Fibroblast of lung (primary cell): ENCODE results near the gene KYAT1.

Experiments used
- EZH2 ChIP-seq: IDR thresholded peaks from 2 replicates; pipeline ENCODE4 v1.5.1; 2012; ENCODE audit warnings: low read length, control low read depth, mild to moderate bottlenecking; ENCODE audit errors: missing control alignments
- TF ChIP-seq, protein P1 (sequence below), 2 donors: IDR thresholded peaks in 1 of 2; conservative IDR thresholded peaks in 1 of 2; 1 replicate in 1 of 2; 2 replicates in 1 of 2; pipeline ENCODE4 v1.5.1; 2011 to 2012; ENCODE audit warnings: low read length in 2 of 2, control low read depth in 1 of 2, inconsistent platforms in 1 of 2, low read depth in 1 of 2, mild to moderate bottlenecking in 1 of 2

- TF ChIP-seq, protein P1, sequence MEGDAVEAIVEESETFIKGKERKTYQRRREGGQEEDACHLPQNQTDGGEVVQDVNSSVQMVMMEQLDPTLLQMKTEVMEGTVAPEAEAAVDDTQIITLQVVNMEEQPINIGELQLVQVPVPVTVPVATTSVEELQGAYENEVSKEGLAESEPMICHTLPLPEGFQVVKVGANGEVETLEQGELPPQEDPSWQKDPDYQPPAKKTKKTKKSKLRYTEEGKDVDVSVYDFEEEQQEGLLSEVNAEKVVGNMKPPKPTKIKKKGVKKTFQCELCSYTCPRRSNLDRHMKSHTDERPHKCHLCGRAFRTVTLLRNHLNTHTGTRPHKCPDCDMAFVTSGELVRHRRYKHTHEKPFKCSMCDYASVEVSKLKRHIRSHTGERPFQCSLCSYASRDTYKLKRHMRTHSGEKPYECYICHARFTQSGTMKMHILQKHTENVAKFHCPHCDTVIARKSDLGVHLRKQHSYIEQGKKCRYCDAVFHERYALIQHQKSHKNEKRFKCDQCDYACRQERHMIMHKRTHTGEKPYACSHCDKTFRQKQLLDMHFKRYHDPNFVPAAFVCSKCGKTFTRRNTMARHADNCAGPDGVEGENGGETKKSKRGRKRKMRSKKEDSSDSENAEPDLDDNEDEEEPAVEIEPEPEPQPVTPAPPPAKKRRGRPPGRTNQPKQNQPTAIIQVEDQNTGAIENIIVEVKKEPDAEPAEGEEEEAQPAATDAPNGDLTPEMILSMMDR (conservative IDR thresholded peaks at IDR 0.05 in 1 of 2, IDR thresholded peaks at IDR 0.05 in 1 of 2; ENCODE audit: low read depth in 1 of 2, low read length in 2 of 2) = no peak
- TF ChIP-seq EZH2 = no peak
Observed at GRCh38 chr9:128788445-128788844, 93.3 kb downstream of the KYAT1 start.
